RWPE1 (cell line): ENCODE data around the gene NEUROD2.
A peak's percentile ranks its signal among the peaks of the same experiment; 100 is the strongest.

Source experiments
- CTCF ChIA-PET: fragments of 350-600 bp; sonication (Branson Sonifier 250); formaldehyde crosslinking; extraction: SDS; loops from one replicate; lab custom pipeline; 2021; lab: Yijun Ruan, JAX
- POLR2A ChIA-PET: fragments of 400-600 bp; formaldehyde crosslinking; extraction: SDS; loops from one replicate; lab custom pipeline; 2020; ENCODE audit warnings: antibody characterized with exemption; ENCODE audit not compliant: low non-redundant PET; lab: Yijun Ruan, JAX
- DNase-seq: peaks from one replicate; pipeline ENCODE4 v3.0.0; 2012; ENCODE audit warnings: low spot score
- H3K27ac ChIP-seq: fragments of 450-650 bp; 2 replicates; pipeline ENCODE4 v1.5.1; 2017
- CTCF ChIP-seq: fragments of 450-650 bp; conservative IDR thresholded peaks from 2 replicates; pipeline ENCODE4 v1.5.1; 2017; ENCODE audit warnings: low read depth, mild to moderate bottlenecking

NEUROD2 gene

GRCh38 chr17:39636587-39636926, 28.8 kb upstream of the NEUROD2 start:
- ChIA-PET CTCF (interaction anchor here (0.7 to 1.0 kb wide), 2 partner anchors 17 to 39 kb away, joined by 3 to 6 read pairs; no protein-coding TSS in a partner anchor), POLR2A (interaction anchor here (0.6 kb wide), 1 partner anchor 113 kb away, joined by 3 read pairs; no protein-coding TSS in a partner anchor)
- TF ChIP-seq CTCF = no peak
- DNase-seq = no peak
- peak overlapping the region; percentile 80 for H3K27ac ChIP-seq

- CTCF ChIA-PET = interaction anchor here (0.7 to 5.2 kb wide), 4 partner anchors 12 to 88 kb away, joined by 3 to 66 read pairs (median 4); partner anchors contain the start of gene PNMT
- POLR2A ChIA-PET = no interaction called here
- peak overlapping the region; percentile 80 for H3K27ac ChIP-seq
- no peak for DNase-seq
- TF ChIP-seq CTCF = no peak
Observed at GRCh38 chr17:39635614-39636176, 28.0 kb upstream of the NEUROD2 start.

- H3K27ac ChIP-seq = no peak overlapping the region; the same call in 1 of the 2 replicates
- DNase-seq = peak; percentile 58
- TF ChIP-seq CTCF = peak; percentile 86
- CTCF ChIA-PET = interaction anchor here (0.6 to 5.2 kb wide), 13 partner anchors 11 to 514 kb away, joined by 3 to 66 read pairs (median 4); partner anchors contain the start of gene PNMT
- POLR2A ChIA-PET = no interaction called here
Observed at GRCh38 chr17:39634384-39634871, 26.7 kb upstream of the NEUROD2 start.

GRCh38 chr17:39633570-39634183, 26.0 kb upstream of the NEUROD2 start:
- ChIA-PET POLR2A (no interaction called here), CTCF (interaction anchor here (0.6 to 5.2 kb wide), 7 partner anchors 10 to 161 kb away, joined by 3 to 66 read pairs (median 4); no protein-coding TSS in a partner anchor)
- H3K27ac ChIP-seq = peak overlapping the region; percentile 1; the same call in 1 of the 2 replicates
- no peak for TF ChIP-seq CTCF
- no peak for DNase-seq

GRCh38 chr17:39632153-39632941, 24.6 kb upstream of the NEUROD2 start:
- ChIA-PET CTCF (interaction anchor here (1.1 to 5.2 kb wide), 3 partner anchors 9 to 36 kb away, joined by 3 to 66 read pairs (median 4); partner anchors contain the start of gene PNMT), POLR2A (no interaction called here)
- H3K27ac ChIP-seq = no peak overlapping the region
- TF ChIP-seq CTCF = no peak
- no peak for DNase-seq

- CTCF ChIA-PET = interaction anchor here (0.7 to 5.2 kb wide), 4 partner anchors 8 to 927 kb away, joined by 3 to 66 read pairs (median 3); no protein-coding TSS in a partner anchor
- H3K27ac ChIP-seq = no peak overlapping the region
- no peak for TF ChIP-seq CTCF
- POLR2A ChIA-PET = interaction anchor here (0.6 kb wide), 1 partner anchor 208 kb away, joined by 4 read pairs; no protein-coding TSS in a partner anchor
- DNase-seq = peak; percentile 55
Observed at GRCh38 chr17:39631403-39631802, 23.7 kb upstream of the NEUROD2 start.
